Ovary (tissue), 9 donors: Measurements from ENCODE around the gene DHRS1. TPM values are rescaled to one million over a fixed set of nuclear protein-coding genes. Genes with fewer than 3 reads are reported as not detected.

Source experiments
- DNase-seq, 5 donors: peaks; one replicate each; pipeline ENCODE4 v3.0.0-alpha.2; 2019 to 2020
- H3K27ac ChIP-seq, 2 donors: fragments of 200-600 bp; one replicate each; pipeline versions ENCODE4 v1.5.1 to v1.8.0; 2019 to 2022
- H3K27me3 ChIP-seq: fragments of 200-600 bp; one replicate; pipeline ENCODE4 v1.8.0; 2022
- H3K36me3 ChIP-seq: fragments of 200-600 bp; sonication (generic); one replicate; pipeline ENCODE4 v1.5.1; 2019
- H3K4me1 ChIP-seq: one replicate; pipeline ENCODE4 v1.8.1; 2013; ENCODE audit warnings: mild to moderate bottlenecking, moderate library complexity; ENCODE audit not compliant: insufficient read depth
- H3K4me3 ChIP-seq: fragments of 200-600 bp; sonication (generic); one replicate; pipeline ENCODE4 v1.5.1; 2017
- H3K9me3 ChIP-seq, 2 donors: fragments of 200-600 bp in 1 of 2; sonication (generic) in 1 of 2; one replicate each; pipeline versions ENCODE4 v1.5.1 to v1.8.1; 2013 to 2019; ENCODE audit warnings: mild to moderate bottlenecking in 1 of 2, moderate library complexity in 1 of 2
- CTCF ChIP-seq, 3 donors: fragments of 450-650 bp in 2 of 3; fragments of 200-600 bp in 1 of 3; IDR thresholded peaks; one replicate each; pipeline versions ENCODE4 v1.5.1 to v1.8.0; 2016 to 2022; ENCODE audit warnings: antibody characterized with exemption in 3 of 3, mild to moderate bottlenecking in 1 of 3
- EP300 ChIP-seq: sonication (generic); formaldehyde crosslinking; IDR thresholded peaks from one replicate; pipeline ENCODE4 v1.6.1; 2017; ENCODE audit warnings: antibody characterized with exemption
- POLR2A ChIP-seq: fragments of 450-650 bp; IDR thresholded peaks from one replicate; pipeline ENCODE4 v1.6.1; 2017; ENCODE audit warnings: antibody characterized with exemption, mild to moderate bottlenecking, moderate library complexity
- WGBS, 3 donors: extraction: QIAGEN DNeasy Blood & Tissue Kit in 1 of 3; methylation state at CpG; one replicate each; pipeline versions ENCODE4 v1.1.5 to v1.1.7; 2013 to 2017; 5-methylcytosine and 5-hydroxymethylcytosine counted together
- intact Hi-C, 4 donors: fragments of 100-400 bp; cut with DNase I; formaldehyde crosslinking; loops; one replicate each; pipeline versions ENCODE4 v1.11.0 to v1.15.1; 2022 to 2023
- polyA plus RNA-seq, 2 donors: library from polyadenylated mRNA; stranded (reverse); fragments of 200-250 nt in 1 of 2; fragments of 350-450 nt in 1 of 2; fragmentation: Illumina TruSeq in 1 of 2; extraction: RNeasy Lipid Tissue Mini Kit (QIAGEN cat#74804) in 1 of 2; gene quantifications; one replicate each; pipeline ENCODE4 v1.2.3, GENCODE V29; 2013 to 2014
- total RNA-seq, 7 donors: library from RNA; depleted of rRNA in 2 of 7; stranded (reverse); fragments of >200 nt in 2 of 7; fragmentation: NEBNext Ultra II Directional in 3 of 7; extraction: Animal tissue kit (Norgen Biotek cat#: 25700) in 3 of 7; gene quantifications; one replicate each; pipeline versions ENCODE4 v1.1.0 to v1.2.4, GENCODE V29; 2016 to 2023
- donor health status: DM: no; HTN: no; CAD: no; lungs with moderate emphysema.
- donor health status: DM: no; HTN: no; CAD: no.
- donor health status: Bipolar disorder and iron deficiency.
- donor health status: DM: yes; HTN: yes; CAD: no.
- donor health status: DM: no; HTN: no; CAD: no.
- donor health status: DM: yes; HTN: yes; CAD: no.

Gene DHRS1
- total and polyA plus RNA-seq, 9 donors = 12.8 to 35.6 (median 17.9) TPM

- Histone ChIP-seq H3K9me3 (no peaks in the 10 kb centered on the region), H3K27ac (no peak overlapping the region), H3K27me3 (no peaks in the 10 kb centered on the region), H3K4me3 (no peak overlapping the region), H3K36me3 (no peaks in the 10 kb centered on the region), H3K4me1 (peaks cover 3% of the 10 kb centered on the region)
- intact Hi-C loops = no loop called here
- WGBS, 3 donors = 88 to 91% (median 91%) methylated on average over 19 of the region's 19 CpGs
- DNase-seq = peak in 3 of 5 donors; percentile 11 to 29 (median 12)
- TF ChIP-seq CTCF (IDR thresholded peaks at IDR 0.05) = no peak
- no peak for TF ChIP-seq POLR2A
- no peak for TF ChIP-seq EP300
Observed at GRCh38 chr14:24254630-24255392, 44.8 kb downstream of the DHRS1 start.

- peak in 1 of 5 donors; percentile 20 for DNase-seq
- TF ChIP-seq POLR2A = no peak
- no peak for TF ChIP-seq EP300
- TF ChIP-seq CTCF (IDR thresholded peaks at IDR 0.05) = no peak
- 82 to 86% (median 82%) methylated on average over 7 of the region's 7 CpGs for WGBS, 3 donors
- Histone ChIP-seq H3K36me3 (no peaks in the 10 kb centered on the region), H3K27me3 (no peaks in the 10 kb centered on the region), H3K4me3 (no peak overlapping the region), H3K9me3 (no peaks in the 10 kb centered on the region), H3K27ac (no peak overlapping the region), H3K4me1 (peaks cover 1% of the 10 kb centered on the region)
- intact Hi-C loops = no loop called here
Observed at GRCh38 chr14:24253936-24254335, 45.6 kb downstream of the DHRS1 start.

- no peak for TF ChIP-seq CTCF (IDR thresholded peaks at IDR 0.05)
- Histone ChIP-seq H3K27ac (no peak overlapping the region), H3K36me3 (no peaks in the 10 kb centered on the region), H3K4me1 (no peaks in the 10 kb centered on the region), H3K27me3 (no peaks in the 10 kb centered on the region), H3K9me3 (no peaks in the 10 kb centered on the region), H3K4me3 (no peak overlapping the region)
- peak in 1 of 5 donors; percentile 22 for DNase-seq
- 79 to 85% (median 80%) methylated on average over 11 of the region's 11 CpGs for WGBS, 3 donors
- intact Hi-C loops = no loop called here
Observed at GRCh38 chr14:24252289-24253124, 47.1 kb downstream of the DHRS1 start.

- Histone ChIP-seq H3K4me3 (no peak overlapping the region), H3K27ac (no peak overlapping the region), H3K9me3 (no peaks in the 10 kb centered on the region), H3K27me3 (no peaks in the 10 kb centered on the region), H3K4me1 (no peaks in the 10 kb centered on the region), H3K36me3 (no peaks in the 10 kb centered on the region)
- peak in 1 of 5 donors; percentile 6 for DNase-seq
- TF ChIP-seq POLR2A (no peak), CTCF (IDR thresholded peaks at IDR 0.05) (no peak), EP300 (no peak)
- intact Hi-C loops = no loop called here
- WGBS, 3 donors = 86 to 100% (median 91%) methylated on average over 1 of the region's 1 CpG
Observed at GRCh38 chr14:24251880-24252288, 47.7 kb downstream of the DHRS1 start.
